Gastroesophageal sphincter (tissue), 3 donors: Measurements from ENCODE around the gene SAP130.

Source experiments
- CTCF ChIP-seq, 4 experiments: fragments of 200-600 bp in 2 of 4; fragments of 450-650 bp in 2 of 4; sonication (generic) in 1 of 4; IDR thresholded peaks; one replicate each; pipeline ENCODE4 v1.5.1; 2017 to 2019; ENCODE audit warnings: antibody characterized with exemption in 4 of 4, mild to moderate bottlenecking in 2 of 4, moderate library complexity in 2 of 4
- EP300 ChIP-seq: sonication (generic); formaldehyde crosslinking; IDR thresholded peaks from one replicate; pipeline ENCODE4 v1.6.1; 2017; ENCODE audit warnings: antibody characterized with exemption, mild to moderate bottlenecking
- POLR2AphosphoS5 ChIP-seq: sonication (generic); formaldehyde crosslinking; IDR thresholded peaks from one replicate; pipeline ENCODE4 v1.6.1; 2017; ENCODE audit warnings: antibody characterized with exemption

- no peak for TF ChIP-seq POLR2AphosphoS5
- TF ChIP-seq CTCF (IDR thresholded peaks at IDR 0.05): no peak
- TF ChIP-seq EP300: no peak
These were observed 43.3 kb downstream of the SAP130 start for GRCh38 chr2:127984551-127984950.
